DND-41 (cell line): ENCODE results near the gene TOP2B.

Experiments used
- CTCF ChIP-seq: IDR thresholded peaks from 2 replicates; pipeline ENCODE4 v1.5.1; 2012; ENCODE audit warnings: borderline replicate concordance, low read length, moderate library complexity, mild to moderate bottlenecking; ENCODE audit not compliant: poor library complexity, severe bottlenecking; ENCODE audit errors: extremely low read depth
- EZH2 ChIP-seq: IDR thresholded peaks from 3 replicates; pipeline ENCODE4 v1.6.1; 2012; ENCODE audit warnings: borderline replicate concordance, low read depth, mild to moderate bottlenecking, moderate library complexity, low read length, inconsistent platforms; ENCODE audit not compliant: severe bottlenecking

DNA sequence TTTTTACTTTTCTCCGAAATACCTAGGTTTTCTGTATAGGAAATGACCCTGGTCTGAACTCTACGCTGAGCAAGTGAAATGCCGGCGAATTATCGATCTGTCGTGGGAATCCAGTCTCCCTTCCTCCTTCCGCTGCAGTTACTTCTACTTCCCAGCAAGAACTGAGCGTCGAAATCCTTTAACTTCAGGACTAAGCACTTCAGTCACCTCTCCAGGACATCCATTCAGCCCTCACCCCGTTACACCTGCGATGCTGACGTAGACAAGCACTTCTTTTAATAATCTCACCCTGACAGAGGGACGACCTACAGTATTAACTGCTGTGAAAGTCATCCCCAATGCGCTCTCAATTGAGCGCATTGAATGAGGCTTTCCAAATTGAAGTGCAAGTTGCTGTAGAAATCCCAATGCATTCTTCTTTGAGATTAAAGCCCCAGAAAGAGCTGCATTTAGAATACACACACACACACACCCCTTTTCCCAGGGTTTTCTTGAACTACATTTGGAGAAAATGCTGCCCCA is 1.3 kb downstream of the TOP2B start:
- TF ChIP-seq CTCF: no peak
- TF ChIP-seq EZH2: no peak
